GM19240 (cell line): Measurements from ENCODE around the gene GUCA1A.
A peak's percentile ranks its signal among the peaks of the same experiment; 100 is the strongest.
"Not testable (repeated sequence)": the region's sequence is repeated elsewhere in the genome, so short reads cannot be mapped to it uniquely, and the experiment has no call there.

Experiments
- DNase-seq: peaks from one replicate; pipeline ENCODE4 v3.0.0; 2011; ENCODE audit warnings: low spot score; ENCODE audit not compliant: insufficient read length

The GUCA1A gene

DNA sequence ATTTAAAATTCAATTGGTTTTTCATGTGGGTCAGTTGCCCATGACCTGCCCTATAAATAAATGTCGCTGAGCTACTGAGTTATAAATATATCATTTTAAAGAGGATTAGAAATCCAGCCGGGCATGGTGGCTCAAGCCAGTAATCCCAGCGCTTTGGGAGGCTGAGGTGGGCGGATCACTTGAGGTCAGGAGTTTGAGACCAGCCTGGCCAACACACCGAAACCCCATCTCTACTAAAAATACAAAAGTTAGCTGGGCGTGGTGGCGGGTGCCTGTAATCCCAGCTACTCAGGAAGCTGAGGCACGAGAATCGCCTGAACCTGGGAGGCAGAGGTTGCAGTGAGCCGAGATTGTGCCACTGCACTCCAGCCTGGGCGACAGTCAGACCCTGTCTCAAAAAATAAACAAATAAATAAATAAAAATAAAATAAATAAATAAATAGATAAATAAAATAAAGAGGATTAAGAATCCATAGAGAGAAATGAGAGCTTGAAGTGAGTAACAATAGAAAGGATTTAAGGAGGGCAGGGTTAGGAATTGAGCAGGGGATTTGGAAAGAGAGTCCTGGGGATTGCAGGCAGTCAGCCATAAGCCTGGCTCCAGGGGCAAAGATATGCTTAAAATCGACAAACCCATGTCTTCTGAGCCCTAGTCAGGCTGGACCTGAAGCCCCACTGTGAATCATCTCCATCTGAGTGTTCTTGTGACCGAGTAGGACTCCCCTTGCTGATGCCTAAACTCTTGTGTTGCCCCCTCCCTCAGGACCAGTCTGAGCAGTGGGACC lies 29.2 kb downstream of the GUCA1A start:
- DNase-seq = not testable (repeated sequence)

DNA sequence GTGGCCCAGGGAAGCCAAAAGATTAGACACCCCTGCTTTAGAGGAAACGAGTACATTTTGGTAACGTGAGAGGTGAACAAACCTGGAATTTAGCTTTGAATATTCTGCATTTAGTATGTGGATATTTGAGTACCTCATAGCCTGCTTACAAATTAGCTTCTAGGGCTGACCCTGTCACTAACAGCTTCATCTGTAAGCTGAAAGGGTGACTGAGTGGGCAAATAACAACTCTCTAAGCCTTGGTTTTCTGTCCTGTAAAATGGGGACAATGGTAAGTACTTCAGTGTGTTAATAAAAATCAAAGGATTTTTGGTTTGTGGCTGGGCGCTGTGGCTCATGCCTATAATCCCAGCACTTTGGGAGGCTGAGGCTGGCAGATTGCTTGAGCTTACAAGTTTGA lies 30.0 kb downstream of the GUCA1A start:
- no peak for DNase-seq

DNA sequence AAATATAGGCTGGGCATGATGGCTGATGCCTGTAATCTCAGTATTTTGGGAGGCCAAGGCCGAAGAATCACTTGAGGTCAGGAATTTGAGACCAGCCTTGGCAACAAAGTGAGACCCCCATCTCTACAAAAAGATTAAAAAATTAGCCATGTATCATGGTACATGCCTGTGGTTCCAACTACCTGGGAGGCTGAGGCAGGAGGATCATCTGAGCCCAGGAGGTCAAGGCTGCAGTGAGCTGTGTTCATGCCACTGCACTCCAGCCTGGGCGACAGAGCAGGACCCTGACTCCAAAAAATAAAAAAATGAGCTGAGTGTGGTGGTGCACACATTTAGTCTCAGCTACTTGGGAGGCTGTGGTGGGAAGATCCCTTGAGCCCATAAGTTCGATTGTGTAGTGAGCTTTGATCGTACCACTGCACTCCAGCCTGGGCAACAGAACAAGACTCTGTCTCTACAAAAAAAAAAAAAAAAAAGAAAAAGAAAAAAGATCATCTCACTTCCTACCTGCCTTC lies 31.7 kb downstream of the GUCA1A start:
- DNase-seq = no peak

DNA sequence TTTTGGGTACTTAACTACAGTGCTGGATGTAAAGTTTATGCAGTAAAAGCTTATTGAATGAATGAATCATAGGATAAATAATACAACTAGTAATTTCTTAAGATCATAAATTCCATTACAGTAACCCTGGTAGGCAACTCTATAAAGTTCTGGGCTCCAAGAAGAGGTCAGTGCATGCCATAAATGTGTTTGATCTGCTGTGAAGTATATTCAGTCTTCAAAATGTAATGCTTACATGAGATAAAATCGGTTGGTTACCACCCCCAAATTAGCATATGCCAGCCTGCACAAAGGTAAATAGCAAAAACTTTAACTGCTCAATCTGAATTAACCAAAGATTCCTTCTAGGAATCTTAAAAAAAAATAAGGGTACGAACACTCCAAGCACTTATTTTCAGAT lies 34.4 kb downstream of the GUCA1A start:
- not testable (repeated sequence) for DNase-seq

DNA sequence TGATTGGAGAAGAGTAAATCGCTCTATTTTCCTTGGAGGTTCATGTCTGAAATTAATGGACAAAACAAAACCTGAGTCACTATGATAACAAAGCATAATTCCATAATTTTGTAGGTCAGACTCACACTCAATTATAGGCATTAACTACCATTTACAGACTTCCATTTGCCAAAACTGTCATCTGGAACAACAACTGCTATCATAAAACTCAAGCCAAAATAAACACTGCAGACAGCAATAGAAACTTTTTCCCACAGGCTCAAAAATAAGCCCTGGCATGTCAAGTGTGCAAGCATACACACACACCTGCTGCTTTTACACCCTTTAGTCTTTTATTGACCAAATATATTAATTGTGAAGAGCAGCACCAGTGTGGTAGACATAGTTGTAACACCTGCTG lies 37.4 kb downstream of the GUCA1A start:
- no peak for DNase-seq

DNA sequence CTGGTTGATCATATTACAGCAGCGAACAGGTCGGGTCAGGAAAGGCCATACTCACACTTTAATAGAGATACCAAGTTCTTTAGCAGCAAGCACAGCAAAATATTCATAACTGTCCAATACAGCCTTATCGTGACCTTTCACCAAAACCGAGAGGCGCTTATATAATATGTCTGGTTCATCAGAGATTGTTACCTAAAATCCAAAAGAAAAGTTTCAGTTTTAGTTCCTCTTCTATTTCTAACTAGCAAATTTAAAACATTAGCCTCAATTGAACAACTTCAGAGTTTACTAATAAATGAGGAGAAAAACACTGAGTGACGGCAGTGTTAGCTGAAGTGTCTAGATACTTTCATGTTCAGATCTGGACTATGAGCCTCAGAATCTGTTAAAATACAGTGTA lies 38.6 kb downstream of the GUCA1A start:
- no peak for DNase-seq

- no peak for DNase-seq
These were observed 39.3 kb downstream of the GUCA1A start for GRCh38 chr6:42212442-42212841.

- DNase-seq = not testable (repeated sequence)
These were observed 43.3 kb downstream of the GUCA1A start for GRCh38 chr6:42216495-42216894.

- no peak for DNase-seq
These were observed 44.0 kb downstream of the GUCA1A start for GRCh38 chr6:42217157-42217518.

GRCh38 chr6:42217519-42218367 lies 44.6 kb downstream of the GUCA1A start, which contains the start of gene MRPS10:
MRPS10 (minus strand) TSS chr6:42217861; CDS start chr6:42217849, 12 bp downstream.
- peak; percentile 74 for DNase-seq

- DNase-seq = no peak
These were observed 47.6 kb downstream of the GUCA1A start for GRCh38 chr6:42220807-42221206.

GRCh38 chr6:42221546-42221945 lies 48.4 kb downstream of the GUCA1A start:
- DNase-seq = no peak

DNA sequence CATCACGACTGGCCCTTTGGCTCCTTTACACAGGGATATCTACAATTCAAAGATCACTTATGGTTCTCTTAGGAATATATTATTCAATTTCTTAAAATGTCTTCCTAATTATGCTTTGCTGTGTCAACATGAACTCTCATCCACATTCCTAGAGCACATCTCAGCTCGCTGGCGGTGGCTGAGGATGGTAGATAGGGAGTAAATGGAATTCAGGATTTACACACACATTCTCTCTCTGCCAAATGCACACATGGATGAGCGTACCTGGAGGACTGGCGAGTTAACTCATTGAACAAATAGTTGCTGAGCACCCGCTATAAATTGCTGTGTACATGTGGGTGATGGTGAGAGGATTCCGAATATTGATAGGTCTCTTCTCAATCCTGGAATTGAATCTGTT lies 49.3 kb downstream of the GUCA1A start:
- no peak for DNase-seq

DNA sequence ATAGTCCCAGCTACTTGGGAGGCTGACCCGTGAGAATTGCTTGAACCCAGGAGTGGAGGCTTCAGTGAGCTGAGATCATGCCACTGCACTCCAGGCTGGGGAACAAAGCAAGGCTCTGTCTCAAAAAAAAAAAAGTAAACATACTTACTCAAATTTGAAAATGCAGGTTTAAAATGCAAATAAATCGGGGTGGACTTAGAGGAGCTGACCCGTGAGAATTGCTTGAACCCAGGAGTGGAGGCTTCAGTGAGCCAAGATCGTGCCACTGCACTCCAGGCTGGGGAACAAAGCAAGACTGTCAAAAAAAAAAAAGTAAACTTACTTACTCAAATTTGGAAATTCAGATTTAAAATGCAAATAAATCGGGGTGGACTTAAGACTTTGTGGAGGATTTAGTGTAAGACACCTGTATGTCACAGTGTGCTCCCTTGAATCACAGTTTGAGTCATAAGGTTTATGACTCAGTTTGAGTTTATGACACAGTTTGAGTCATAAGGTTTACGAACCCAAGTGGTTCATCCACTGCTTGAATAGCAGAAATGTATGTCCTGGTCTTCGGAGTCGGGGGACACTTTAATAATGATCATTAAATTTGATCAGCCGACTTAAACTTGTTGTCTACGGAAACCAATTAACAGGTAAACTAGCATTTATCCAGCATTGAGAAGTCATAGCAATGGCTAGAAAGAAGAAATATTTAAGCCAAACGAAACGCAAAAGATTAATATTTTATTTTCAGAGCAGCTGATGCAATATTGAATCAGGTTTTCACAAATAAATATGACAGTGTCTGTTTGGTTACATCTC lies 51.3 kb downstream of the GUCA1A start:
- peak; percentile 50 for DNase-seq

- DNase-seq = no peak
These were observed 51.8 kb downstream of the GUCA1A start for GRCh38 chr6:42225029-42225339.

DNA sequence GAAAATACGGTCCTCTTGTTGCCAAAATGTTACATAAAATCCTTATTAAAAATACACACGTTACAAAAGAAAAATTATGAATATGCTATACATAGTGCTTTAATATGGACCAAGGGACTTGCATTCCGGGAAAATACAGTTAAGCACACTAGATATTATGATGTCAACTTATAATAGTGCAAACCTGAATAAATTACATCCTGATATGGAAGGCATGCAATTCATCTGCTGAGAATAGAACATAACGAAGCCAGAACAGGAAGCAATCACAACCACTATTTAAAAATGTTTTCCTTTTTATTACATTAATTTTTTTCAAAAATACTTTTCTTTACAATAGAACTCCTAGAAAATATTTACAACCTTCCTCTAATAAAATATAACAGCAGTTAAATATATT lies 52.3 kb downstream of the GUCA1A start:
- no peak for DNase-seq

- DNase-seq = no peak
These were observed 53.0 kb downstream of the GUCA1A start for GRCh38 chr6:42226161-42226611.

GRCh38 chr6:42226645-42227143 lies 53.5 kb downstream of the GUCA1A start:
- no peak for DNase-seq

- DNase-seq = no peak
These were observed 54.1 kb downstream of the GUCA1A start for GRCh38 chr6:42227173-42227850.

DNA sequence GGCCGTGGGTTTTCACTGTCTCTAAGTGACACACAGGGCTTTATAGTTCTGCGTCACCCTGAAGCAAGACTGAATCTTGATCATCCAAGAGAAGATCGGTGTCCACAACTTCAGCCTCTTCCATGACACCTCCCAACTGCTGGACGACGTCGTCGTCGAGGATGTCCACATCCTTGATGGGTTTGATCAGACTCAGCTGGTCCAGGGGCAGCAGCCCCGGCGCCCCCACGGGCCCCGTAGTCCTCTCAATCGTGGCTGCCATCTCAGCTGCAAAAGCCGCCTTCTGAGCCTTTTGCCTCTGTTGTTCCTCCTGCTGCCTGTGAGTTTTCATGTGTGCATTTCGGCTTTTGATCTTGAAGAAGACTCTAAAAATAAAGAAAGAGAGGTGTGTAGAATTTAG lies 55.1 kb downstream of the GUCA1A start:
- DNase-seq = no peak
